GM23248 (cell line): ENCODE results near the gene OCSTAMP.

Experiments
- EZH2 ChIP-seq: fragments of 200-600 bp; sonication (generic); IDR thresholded peaks from 2 replicates; pipeline ENCODE4 v1.6.1; 2018; ENCODE audit warnings: antibody characterized with exemption, mild to moderate bottlenecking; ENCODE audit not compliant: insufficient read depth, poor library complexity, severe bottlenecking
- EZH2phosphoT487 ChIP-seq: fragments of 200-600 bp; sonication (generic); IDR thresholded peaks from 2 replicates; pipeline ENCODE4 v1.6.1; 2018; ENCODE audit warnings: antibody characterized with exemption, moderate library complexity, mild to moderate bottlenecking, low read depth; ENCODE audit not compliant: insufficient read depth

- no peak for TF ChIP-seq EZH2phosphoT487
- TF ChIP-seq EZH2 = no peak
These were observed 11.3 kb downstream of the OCSTAMP start for GRCh38 chr20:46539113-46539512.
